CD4-positive, alpha-beta T cell (primary cell): ENCODE results near the gene NCK2. TPM values are rescaled to one million over a fixed set of nuclear protein-coding genes. Genes with fewer than 3 reads are reported as not detected.

Experiments used
- ATAC-seq: fragments of 200-7000 bp; cut with Tn5 transposase; one replicate; pipeline ENCODE4 v1.10.0; 2022; ENCODE audit warnings: mild to moderate bottlenecking; ENCODE audit not compliant: poor library complexity
- CTCF ChIA-PET: fragments of 350-600 bp; sonication (Branson Sonifier 250); formaldehyde crosslinking; loops from one replicate; lab custom pipeline; 2021; ENCODE audit warnings: antibody characterized with exemption, inconsistent platforms; lab: Charles Lee
- POLR2A ChIA-PET: fragments of 350-600 bp; sonication (Branson Sonifier 250); formaldehyde crosslinking; loops from one replicate; lab custom pipeline; 2021; ENCODE audit warnings: antibody characterized with exemption, inconsistent platforms; lab: Charles Lee
- DNase-seq, 14 experiments: peaks; one replicate each; pipeline ENCODE4 v3.0.0-alpha.2; 2013 to 2020; ENCODE audit warnings: mixed read lengths in 2 of 14
- H3K27ac ChIP-seq, 2 donors: one replicate each; pipeline versions ENCODE4 v1.5.1 to v1.7.0; 2013; ENCODE audit warnings: low read length in 2 of 2, low read depth in 1 of 2, mild to moderate bottlenecking in 1 of 2
- H3K27me3 ChIP-seq, 2 experiments: 1 replicate in 1 of 2; 2 replicates in 1 of 2; pipeline versions ENCODE4 v1.6.1 to v1.7.0; 2013; ENCODE audit warnings: low read length in 2 of 2, control low read depth in 1 of 2, mild to moderate bottlenecking in 1 of 2, moderate library complexity in 1 of 2; ENCODE audit not compliant: insufficient read depth in 2 of 2, control insufficient read depth in 1 of 2
- H3K36me3 ChIP-seq: one replicate; pipeline ENCODE4 v1.6.1; 2013; ENCODE audit warnings: low read length, control low read depth; ENCODE audit not compliant: insufficient read depth
- H3K4me1 ChIP-seq: one replicate; pipeline ENCODE4 v1.6.1; 2013; ENCODE audit warnings: low read length, control low read depth; ENCODE audit not compliant: insufficient read depth
- H3K4me3 ChIP-seq: one replicate; pipeline ENCODE4 v1.5.1; 2013; ENCODE audit warnings: mild to moderate bottlenecking, low read length, moderate library complexity
- H3K9me3 ChIP-seq, 2 experiments: 1 replicate in 1 of 2; 2 replicates in 1 of 2; pipeline versions ENCODE4 v1.6.1 to v1.7.0; 2013; ENCODE audit warnings: low read length in 2 of 2, mild to moderate bottlenecking in 2 of 2, control low read depth in 1 of 2, moderate library complexity in 1 of 2; ENCODE audit not compliant: control insufficient read depth in 1 of 2, insufficient read depth in 1 of 2
- H3K27ac Mint-ChIP-seq: one replicate; pipeline ENCODE4 v1.8.0; 2020; ENCODE audit warnings: mixed read lengths
- H3K27me3 Mint-ChIP-seq: one replicate; pipeline ENCODE4 v1.8.0; 2021; ENCODE audit warnings: mixed read lengths
- H3K36me3 Mint-ChIP-seq: one replicate; pipeline ENCODE4 v1.8.0; 2021; ENCODE audit warnings: low read depth, mixed read lengths
- H3K4me1 Mint-ChIP-seq: one replicate; pipeline ENCODE4 v1.8.0; 2021; ENCODE audit warnings: low read depth, mixed read lengths
- H3K4me3 Mint-ChIP-seq: one replicate; pipeline ENCODE4 v1.8.0; 2020; ENCODE audit warnings: mild to moderate bottlenecking, mixed read lengths
- H3K9me3 Mint-ChIP-seq: one replicate; pipeline ENCODE4 v1.8.0; 2020; ENCODE audit warnings: mixed read lengths
- intact Hi-C, 2 experiments: fragments of 100-400 bp; cut with DNase I in 1 of 2; cut with micrococcal nuclease in 1 of 2; formaldehyde crosslinking; loops; one replicate each; pipeline versions ENCODE4 v1.15.1 to v1.9.0; 2023 to 2025; cut with DNase I, micrococcal nuclease
- total RNA-seq, 174 experiments: library from RNA in 2 of 174; stranded (reverse) in 2 of 174; gene quantifications; one replicate each; pipeline ENCODE4 v1.2.3 and lab custom pipeline; 2021 to 2026
- TF ChIP-seq, protein P1 (sequence below): fragments of 200-600 bp; IDR thresholded peaks from one replicate; pipeline ENCODE4 v1.8.0; 2022; ENCODE audit warnings: antibody characterized with exemption, mild to moderate bottlenecking

The NCK2 gene
- total RNA-seq, 2 experiments from 2014 or later, result 92.1 to 92.3 TPM

DNA sequence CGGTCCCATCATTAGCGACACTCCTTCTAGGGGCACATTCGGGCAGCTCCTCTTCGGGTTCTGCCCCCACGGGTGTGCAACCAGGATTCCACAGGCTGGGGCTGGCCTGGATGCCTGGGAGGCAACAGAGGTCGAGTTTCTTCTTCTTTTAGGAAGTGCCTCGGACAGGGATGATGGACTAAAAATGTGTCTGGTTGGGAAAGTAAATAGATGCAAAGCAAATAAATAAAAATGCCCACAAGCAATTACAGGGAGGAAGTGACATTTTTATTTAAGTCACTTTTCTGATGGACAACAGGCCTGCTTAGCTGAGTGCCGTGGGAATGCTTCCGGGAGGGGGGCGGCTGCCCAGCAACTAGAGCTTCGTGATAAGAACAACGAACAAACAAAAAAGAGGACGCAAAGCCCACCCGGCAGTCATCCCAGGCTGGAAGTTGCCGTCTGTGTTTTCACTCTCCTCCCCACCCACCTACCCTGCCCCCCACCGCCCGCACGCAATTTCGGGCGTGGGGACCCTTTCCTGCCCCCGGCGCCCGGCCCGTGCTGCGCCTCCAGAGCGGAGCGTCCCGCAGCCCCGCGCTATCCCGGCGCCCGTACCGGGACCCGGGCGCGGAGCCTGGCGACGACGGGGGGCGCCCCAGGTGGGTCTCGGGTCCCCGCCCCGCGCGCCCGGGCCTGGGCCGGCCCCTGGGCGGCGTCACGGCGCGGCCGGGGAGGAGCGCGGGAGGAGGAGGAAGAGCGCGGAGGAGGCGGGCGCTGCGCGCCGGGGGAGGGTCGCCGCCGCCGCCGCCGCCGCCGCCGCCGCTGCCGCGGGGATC is 412 bp upstream of the NCK2 start:
- Histone ChIP-seq H3K4me1 (peaks cover 72% of the 10 kb centered on the region), H3K27me3 (no peaks in the 10 kb centered on the region), H3K4me3 (peak overlapping the region; percentile 58), H3K27ac (peak overlapping the region; percentile 41 to 68), H3K36me3 (peaks cover 4% of the 10 kb centered on the region), H3K9me3 (no peaks in the 10 kb centered on the region)
- intact Hi-C loops, result loop anchor here in 1 of 2 experiments (10.0 kb wide), 1 partner anchor 409 kb away; the partner anchor contains the start of gene C2orf49
- POLR2A ChIA-PET, result interaction anchor here (0.5 to 1.7 kb wide), 10 partner anchors 10 to 350 kb away, joined by 3 to 10 read pairs (median 3); no protein-coding TSS in a partner anchor
- ATAC-seq (peak; percentile 71), DNase-seq (peak; percentile 48 to 89 (median 68))
- Mint-ChIP-seq H3K27ac (peak overlapping the region; percentile 96), H3K27me3 (no peaks in the 10 kb centered on the region), H3K4me3 (peak overlapping the region; percentile 90), H3K4me1 (peaks cover 87% of the 10 kb centered on the region), H3K9me3 (no peaks in the 10 kb centered on the region), H3K36me3 (peaks cover 47% of the 10 kb centered on the region)
- CTCF ChIA-PET, result interaction anchor here (1.2 kb wide), 1 partner anchor 33 kb away, joined by 5 read pairs; no protein-coding TSS in a partner anchor
- TF ChIP-seq, protein P1, sequence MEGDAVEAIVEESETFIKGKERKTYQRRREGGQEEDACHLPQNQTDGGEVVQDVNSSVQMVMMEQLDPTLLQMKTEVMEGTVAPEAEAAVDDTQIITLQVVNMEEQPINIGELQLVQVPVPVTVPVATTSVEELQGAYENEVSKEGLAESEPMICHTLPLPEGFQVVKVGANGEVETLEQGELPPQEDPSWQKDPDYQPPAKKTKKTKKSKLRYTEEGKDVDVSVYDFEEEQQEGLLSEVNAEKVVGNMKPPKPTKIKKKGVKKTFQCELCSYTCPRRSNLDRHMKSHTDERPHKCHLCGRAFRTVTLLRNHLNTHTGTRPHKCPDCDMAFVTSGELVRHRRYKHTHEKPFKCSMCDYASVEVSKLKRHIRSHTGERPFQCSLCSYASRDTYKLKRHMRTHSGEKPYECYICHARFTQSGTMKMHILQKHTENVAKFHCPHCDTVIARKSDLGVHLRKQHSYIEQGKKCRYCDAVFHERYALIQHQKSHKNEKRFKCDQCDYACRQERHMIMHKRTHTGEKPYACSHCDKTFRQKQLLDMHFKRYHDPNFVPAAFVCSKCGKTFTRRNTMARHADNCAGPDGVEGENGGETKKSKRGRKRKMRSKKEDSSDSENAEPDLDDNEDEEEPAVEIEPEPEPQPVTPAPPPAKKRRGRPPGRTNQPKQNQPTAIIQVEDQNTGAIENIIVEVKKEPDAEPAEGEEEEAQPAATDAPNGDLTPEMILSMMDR, result no peak

- TF ChIP-seq, protein P1, result no peak
- ATAC-seq, result peak; percentile 26
These were observed 1.7 kb downstream of the NCK2 start for GRCh38 chr2:105746177-105747080.

More at GRCh38 chr2:105746177-105747080, 1.7 kb downstream of the NCK2 start:
- peaks cover 9% of the 10 kb centered on the region for H3K36me3 ChIP-seq
- H3K4me3 ChIP-seq, result peak overlapping the region; percentile 87
- peak overlapping the region; percentile 52 to 91 for H3K27ac ChIP-seq
- Mint-ChIP-seq H3K27me3 (no peaks in the 10 kb centered on the region), H3K4me1 (peaks cover 87% of the 10 kb centered on the region), H3K4me3 (peak overlapping the region; percentile 99), H3K9me3 (no peaks in the 10 kb centered on the region), H3K27ac (peak overlapping the region; percentile 98), H3K36me3 (peaks cover 68% of the 10 kb centered on the region)
- peaks cover 72% of the 10 kb centered on the region for H3K4me1 ChIP-seq
- H3K9me3 ChIP-seq, result no peaks in the 10 kb centered on the region
- POLR2A ChIA-PET, result interaction anchor here (0.6 to 3.8 kb wide), 40 partner anchors 8 to 447 kb away, joined by 3 to 58 read pairs (median 4); no protein-coding TSS in a partner anchor
- CTCF ChIA-PET, result interaction anchor here (0.9 to 2.4 kb wide), 7 partner anchors 8 to 349 kb away, joined by 3 to 8 read pairs (median 5); no protein-coding TSS in a partner anchor
- DNase-seq, result peak; percentile 62 to 86 (median 78)
- H3K27me3 ChIP-seq, result no peaks in the 10 kb centered on the region
- intact Hi-C loops, result loop anchor here (1.0 to 10.0 kb wide), 8 partner anchors 8 to 412 kb away; partner anchors contain the start of gene C2orf49 (in 1 of the 2)
